ENCODE data around the gene SORT1.
A peak's percentile ranks its signal among the peaks of the same experiment; 100 is the strongest.

GRCh38 chr1:109426281-109427170 lies 28.8 kb upstream of the SORT1 start, which contains the start of gene PSMA5:
- TF ChIP-seq POLR2A (IDR thresholded peaks at IDR 0.05) (peak in 2 of 3 donors; percentile 57 to 79), POLR2AphosphoS5 (IDR thresholded peaks at IDR 0.05) (peak; percentile 96 to 97 (median 96))
- TF ChIP-seq, protein P1, sequence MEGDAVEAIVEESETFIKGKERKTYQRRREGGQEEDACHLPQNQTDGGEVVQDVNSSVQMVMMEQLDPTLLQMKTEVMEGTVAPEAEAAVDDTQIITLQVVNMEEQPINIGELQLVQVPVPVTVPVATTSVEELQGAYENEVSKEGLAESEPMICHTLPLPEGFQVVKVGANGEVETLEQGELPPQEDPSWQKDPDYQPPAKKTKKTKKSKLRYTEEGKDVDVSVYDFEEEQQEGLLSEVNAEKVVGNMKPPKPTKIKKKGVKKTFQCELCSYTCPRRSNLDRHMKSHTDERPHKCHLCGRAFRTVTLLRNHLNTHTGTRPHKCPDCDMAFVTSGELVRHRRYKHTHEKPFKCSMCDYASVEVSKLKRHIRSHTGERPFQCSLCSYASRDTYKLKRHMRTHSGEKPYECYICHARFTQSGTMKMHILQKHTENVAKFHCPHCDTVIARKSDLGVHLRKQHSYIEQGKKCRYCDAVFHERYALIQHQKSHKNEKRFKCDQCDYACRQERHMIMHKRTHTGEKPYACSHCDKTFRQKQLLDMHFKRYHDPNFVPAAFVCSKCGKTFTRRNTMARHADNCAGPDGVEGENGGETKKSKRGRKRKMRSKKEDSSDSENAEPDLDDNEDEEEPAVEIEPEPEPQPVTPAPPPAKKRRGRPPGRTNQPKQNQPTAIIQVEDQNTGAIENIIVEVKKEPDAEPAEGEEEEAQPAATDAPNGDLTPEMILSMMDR (IDR thresholded peaks at IDR 0.05 in 8 of 11, conservative IDR thresholded peaks at IDR 0.05 in 3 of 11) = peak in 3 of 11 experiments; percentile 15 to 39 (median 37)
